UCSD-AML1 (cell line): ENCODE data around the gene LPO.

ENCODE experiments used
- DNase-seq: peaks from one replicate; lab custom pipeline; 2025; ENCODE audit not compliant: unreplicated experiment; lab: John Stamatoyannopoulos, UW

Gene LPO

GRCh38 chr17:58238147-58238634 lies at the start of gene LPO:
TSS of gene LPO (plus strand) at chr17:58238584. CDS start at chr17:58242980, 4,396 bp downstream.
- DNase-seq = no peak

- no peak for DNase-seq
Measured at GRCh38 chr17:58189436-58190146, 48.8 kb upstream of the LPO start.

- DNase-seq = no peak
Measured at GRCh38 chr17:58191241-58191896, 47.0 kb upstream of the LPO start.

- DNase-seq = no peak
Measured at GRCh38 chr17:58192612-58193011, 45.8 kb upstream of the LPO start, which contains the start of gene EPX. TSS of gene EPX (plus strand) at chr17:58192726. CDS start at chr17:58192847, 121 bp downstream.

GRCh38 chr17:58193641-58194255 lies 44.6 kb upstream of the LPO start:
- no peak for DNase-seq

GRCh38 chr17:58195518-58196123 lies 42.8 kb upstream of the LPO start:
- DNase-seq = no peak

- DNase-seq = no peak
Measured at GRCh38 chr17:58196610-58197009, 41.8 kb upstream of the LPO start.

- DNase-seq = peak; percentile 64
Measured at GRCh38 chr17:58200024-58200633, 38.3 kb upstream of the LPO start.

GRCh38 chr17:58202859-58203258 lies 35.5 kb upstream of the LPO start:
- DNase-seq = no peak

GRCh38 chr17:58204796-58205195 lies 33.6 kb upstream of the LPO start:
- no peak for DNase-seq

GRCh38 chr17:58205936-58206335 lies 32.4 kb upstream of the LPO start:
- DNase-seq = no peak

GRCh38 chr17:58207451-58207850 lies 30.9 kb upstream of the LPO start:
- DNase-seq = no peak

- DNase-seq = no peak
Measured at GRCh38 chr17:58208344-58208743, 30.0 kb upstream of the LPO start.

- no peak for DNase-seq
Measured at GRCh38 chr17:58210922-58211321, 27.5 kb upstream of the LPO start.

- no peak for DNase-seq
Measured at GRCh38 chr17:58215685-58216084, 22.7 kb upstream of the LPO start.

- no peak for DNase-seq
Measured at GRCh38 chr17:58217766-58218165, 20.6 kb upstream of the LPO start.

- peak; percentile 96 for DNase-seq
Measured at GRCh38 chr17:58219007-58219788, 19.2 kb upstream of the LPO start, which contains the start of gene MKS1. TSS of gene MKS1 (minus strand) at chr17:58219255. CDS start at chr17:58219230, 25 bp downstream.

- no peak for DNase-seq
Measured at GRCh38 chr17:58219789-58220183, 18.6 kb upstream of the LPO start.

- no peak for DNase-seq
Measured at GRCh38 chr17:58224315-58224714, 14.1 kb upstream of the LPO start.

- no peak for DNase-seq
Measured at GRCh38 chr17:58227733-58228132, 10.7 kb upstream of the LPO start.
